Measurements from ENCODE around the gene LRRC28.

DNA sequence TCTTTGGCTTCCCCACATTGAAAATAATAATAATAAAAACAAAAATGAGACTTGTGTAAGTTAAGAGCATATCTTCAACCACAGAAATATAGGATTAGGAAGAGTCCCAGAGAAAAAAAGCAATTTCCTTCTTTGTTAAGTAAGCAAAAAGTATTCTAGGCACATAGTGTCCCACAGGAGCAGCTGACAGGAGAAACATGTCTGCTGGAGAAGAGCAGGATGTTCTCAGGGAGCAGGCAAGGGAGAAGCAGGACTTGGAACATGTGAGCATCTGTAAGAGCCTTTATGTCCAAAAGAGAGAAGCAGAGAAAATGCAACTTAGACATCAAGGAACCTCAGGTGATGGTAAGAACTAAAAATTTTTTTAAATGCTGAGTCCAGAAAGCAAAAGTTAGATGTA is 40.9 kb upstream of the LRRC28 start:
- TF ChIP-seq GATA2 (IDR thresholded peaks at IDR 0.05; ENCODE audit: low read depth, low read length) = no peak
- TF ChIP-seq GATA3 (IDR thresholded peaks at IDR 0.05; ENCODE audit: low read depth, low read length) = no peak

All from SH-SY5Y (cell line).